ENCODE measurements around the gene TMEM45B. TPM values are rescaled to one million over a fixed set of nuclear protein-coding genes. Genes with fewer than 3 reads are reported as not detected.
A peak's percentile ranks its signal among the peaks of the same experiment; 100 is the strongest.

Gene TMEM45B
- total RNA-seq, 1 donor from 2014 or later, result 10.1 TPM

- Histone ChIP-seq H3K27me3 (no peaks in the 10 kb centered on the region), H3K4me3 (no peak overlapping the region), H3K36me3 (peaks cover 5 to 90% of the 10 kb centered on the region in 2 donors), H3K4me1 (no peaks in the 10 kb centered on the region), H3K9me3 (no peaks in the 10 kb centered on the region), H3K27ac (no peak overlapping the region)
- DNase-seq (ENCODE audit: extremely low spot score in 2 of 2), result no peak
- no peak for TF ChIP-seq POLR2A (IDR thresholded peaks at IDR 0.05)
- no peak for TF ChIP-seq CTCF (IDR thresholded peaks at IDR 0.05)
- TF ChIP-seq POLR2AphosphoS5 (IDR thresholded peaks at IDR 0.05; ENCODE audit: insufficient read depth in 1 of 2, low read depth in 1 of 2), result no peak
- intact Hi-C loops (cut with DNase I), result no loop called here
Measured at GRCh38 chr11:129871914-129872313, 56.3 kb downstream of the TMEM45B start.

DNA sequence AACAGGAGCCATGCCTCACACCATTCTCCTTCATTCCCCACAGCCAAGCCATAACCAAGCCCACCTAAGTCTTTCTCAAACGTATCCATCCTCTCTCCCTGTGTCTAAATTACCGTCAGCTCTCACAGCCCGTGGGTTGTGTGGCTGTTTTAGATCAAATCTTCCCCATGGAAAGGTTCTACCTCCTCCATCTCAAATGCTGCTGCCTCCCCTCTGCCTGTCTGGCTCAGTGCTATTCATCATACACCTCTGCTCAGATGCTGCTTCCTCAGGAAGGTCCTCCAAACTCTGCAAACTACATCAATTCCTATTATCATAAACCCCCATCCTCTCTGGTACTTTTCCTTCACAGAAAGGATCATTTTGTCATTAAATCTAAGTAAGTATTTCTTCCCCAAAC is 64.7 kb downstream of the TMEM45B start:
- Histone ChIP-seq H3K4me1 (no peaks in the 10 kb centered on the region), H3K4me3 (no peak overlapping the region), H3K27me3 (no peaks in the 10 kb centered on the region), H3K27ac (no peak overlapping the region), H3K36me3 (peaks cover 6 to 89% of the 10 kb centered on the region in 2 donors), H3K9me3 (no peaks in the 10 kb centered on the region)
- TF ChIP-seq POLR2AphosphoS5 (IDR thresholded peaks at IDR 0.05; ENCODE audit: insufficient read depth in 1 of 2, low read depth in 1 of 2) (no peak), CTCF (IDR thresholded peaks at IDR 0.05) (no peak), POLR2A (IDR thresholded peaks at IDR 0.05) (no peak)
- no peak for DNase-seq (ENCODE audit: extremely low spot score in 2 of 2)
- intact Hi-C loops (cut with DNase I), result no loop called here

- H3K27me3 ChIP-seq, result no peaks in the 10 kb centered on the region
- intact Hi-C loops (cut with DNase I), result no loop called here
- TF ChIP-seq CTCF (IDR thresholded peaks at IDR 0.05) (peak in 2 of 3 experiments; percentile 9 to 20), POLR2AphosphoS5 (IDR thresholded peaks at IDR 0.05; ENCODE audit: insufficient read depth in 1 of 2, low read depth in 1 of 2) (no peak), POLR2A (IDR thresholded peaks at IDR 0.05) (no peak)
- peaks cover 6 to 89% of the 10 kb centered on the region in 2 donors for H3K36me3 ChIP-seq
- no peak for DNase-seq (ENCODE audit: extremely low spot score in 2 of 2)
- H3K27ac ChIP-seq, result no peak overlapping the region
- H3K9me3 ChIP-seq, result no peaks in the 10 kb centered on the region
- H3K4me3 ChIP-seq, result no peak overlapping the region
- no peaks in the 10 kb centered on the region for H3K4me1 ChIP-seq
Measured at GRCh38 chr11:129881570-129882170, 66.0 kb downstream of the TMEM45B start.

GRCh38 chr11:129884581-129884980 is 68.9 kb downstream of the TMEM45B start:
- H3K36me3 ChIP-seq, result peaks cover 6 to 87% of the 10 kb centered on the region in 2 donors
- no peak overlapping the region for H3K4me3 ChIP-seq
- H3K27me3 ChIP-seq, result no peaks in the 10 kb centered on the region
- H3K4me1 ChIP-seq, result no peaks in the 10 kb centered on the region
- H3K27ac ChIP-seq, result no peak overlapping the region
- no peak for DNase-seq (ENCODE audit: extremely low spot score in 2 of 2)
- intact Hi-C loops (cut with DNase I), result no loop called here
- no peaks in the 10 kb centered on the region for H3K9me3 ChIP-seq
- TF ChIP-seq POLR2A (IDR thresholded peaks at IDR 0.05), result no peak
- no peak for TF ChIP-seq POLR2AphosphoS5 (IDR thresholded peaks at IDR 0.05; ENCODE audit: insufficient read depth in 1 of 2, low read depth in 1 of 2)
- no peak for TF ChIP-seq CTCF (IDR thresholded peaks at IDR 0.05)

GRCh38 chr11:129885381-129885780 is 69.7 kb downstream of the TMEM45B start:
- Histone ChIP-seq H3K36me3 (peaks cover 6 to 87% of the 10 kb centered on the region in 2 donors), H3K4me1 (no peaks in the 10 kb centered on the region), H3K27me3 (no peaks in the 10 kb centered on the region), H3K27ac (no peak overlapping the region), H3K9me3 (no peaks in the 10 kb centered on the region), H3K4me3 (no peak overlapping the region)
- intact Hi-C loops (cut with DNase I), result no loop called here
- no peak for DNase-seq (ENCODE audit: extremely low spot score in 2 of 2)
- TF ChIP-seq POLR2AphosphoS5 (IDR thresholded peaks at IDR 0.05; ENCODE audit: insufficient read depth in 1 of 2, low read depth in 1 of 2) (no peak), POLR2A (IDR thresholded peaks at IDR 0.05) (no peak), CTCF (IDR thresholded peaks at IDR 0.05) (no peak)
